ENCODE measurements around the gene KEAP1. TPM values are rescaled to one million over a fixed set of nuclear protein-coding genes. Genes with fewer than 3 reads are reported as not detected.

The KEAP1 gene
- total and polyA plus RNA-seq, 9 of the 15 experiments (the other 6 are each of a cell fraction or from before 2014, with no cell fraction given) = 2.1 to 95.6 (median 64.3) TPM

- TF ChIP-seq ETS1 (conservative IDR thresholded peaks at IDR 0.05; ENCODE audit: control insufficient read depth, low read depth, low read length) (no peak; the same call in 1 of the 2 replicates), FOXA1 (IDR thresholded peaks at IDR 0.05; ENCODE audit: borderline replicate concordance) (no peak), SIN3A (IDR thresholded peaks at IDR 0.05; ENCODE audit: borderline replicate concordance in 2 of 2, control insufficient read depth in 1 of 2, low read depth in 2 of 2, low read length in 2 of 2) (peak in 1 of 2 experiments; percentile 40; a peak in 1 of 4 replicates), RBM34 (IDR thresholded peaks at IDR 0.05; ENCODE audit: borderline replicate concordance, insufficient read depth, low read length) (no peak), ZNF184 (CRISPR knock-in tag; IDR thresholded peaks at IDR 0.05) (no peak)
Observed at GRCh38 chr19:10544753-10545251, 41.6 kb upstream of the KEAP1 start (continued).

GRCh38 chr19:10544242-10544752 lies 41.1 kb upstream of the KEAP1 start:
- Histone ChIP-seq H3K27ac (ENCODE audit: extremely low read depth, low read depth, low read length) (peak overlapping the region; percentile 90), H3K4me2 (ENCODE audit: insufficient read depth, low read length) (peak overlapping the region; percentile 87), H3K36me3 (ENCODE audit: control insufficient read depth, insufficient read depth, low read length) (peaks cover 32% of the 10 kb centered on the region), H3K9me3 (replicated peaks; ENCODE audit: control insufficient read depth, insufficient read depth, low read depth, low read length) (no peaks in the 10 kb centered on the region), H4K20me1 (replicated peaks; ENCODE audit: control insufficient read depth, insufficient read depth, low read length) (peaks cover 4% of the 10 kb centered on the region), H3K9me1 (ENCODE audit: control insufficient read depth, insufficient read depth, low read length) (no peaks in the 10 kb centered on the region), H2AFZ (ENCODE audit: low read depth, low read length) (peak overlapping the region; percentile 87; the same call in 1 of the 2 replicates), H3K4me1 (replicated peaks in 1 of 2; ENCODE audit: control insufficient read depth in 2 of 2, insufficient read depth in 2 of 2, low read length in 2 of 2) (peaks cover 6 to 43% of the 10 kb centered on the region in 2 experiments; a peak in 4 of 5 replicates), H3K9ac (ENCODE audit: insufficient read depth in 1 of 2, low read depth in 2 of 2, low read length in 2 of 2) (peak overlapping the region; percentile 97), H3K79me2 (ENCODE audit: control insufficient read depth, insufficient read depth, low read length) (peaks cover 32% of the 10 kb centered on the region), H3K27me3 (ENCODE audit: control insufficient read depth in 2 of 2, insufficient read depth in 2 of 2, low read length in 2 of 2) (no peaks in the 10 kb centered on the region), H3K4me3 (peak overlapping the region; percentile 97)
- DNase-seq (ENCODE audit: extremely low read depth in 1 of 4, low spot score in 3 of 4) (peak; percentile 58 to 68 (median 66)), FAIRE-seq (no peak), ATAC-seq (peak; percentile 63)
- no TSS peak for BruUV-seq (replicated peaks)
- in situ Hi-C loops (cut with MboI) = no loop called here
- intact Hi-C loops (cut with micrococcal nuclease) = loop anchor here (5.0 kb wide), 2 partner anchors 37 to 38 kb away; no protein-coding TSS in a partner anchor
- ChIA-PET CTCF (ENCODE audit: low intra/inter-chr PET ratio) (no interaction called here), POLR2A (interaction anchor here (1.8 kb wide), 1 partner anchor 12 kb away, joined by 12 read pairs; no protein-coding TSS in a partner anchor)
- WGBS (ENCODE audit: insufficient coverage, low coverage, missing lambda C conversion rate) = 2% methylated on average over 22 of the region's 22 CpGs
- TF ChIP-seq FOXM1 (IDR thresholded peaks at IDR 0.05; ENCODE audit: low read depth) = 0 out of 2 replicates have a peak, but pooled peaks have one; percentile 31
- TF ChIP-seq FOXM1 (CRISPR knock-in tag; IDR thresholded peaks at IDR 0.05; ENCODE audit: low read depth) = no peak
- TF ChIP-seq MECOM (CRISPR knock-in tag; IDR thresholded peaks at IDR 0.05) = 0 out of 2 replicates have a peak, but pooled peaks have one; percentile 49
- TF ChIP-seq NELFE (IDR thresholded peaks at IDR 0.05; ENCODE audit: insufficient read depth, insufficient read length) = no peak
- TF ChIP-seq CHD4 (IDR thresholded peaks at IDR 0.05; ENCODE audit: insufficient read depth, insufficient replicate concordance, low read depth, low read length, poor library complexity, severe bottlenecking) = peak; percentile 88
- TF ChIP-seq KLF10 (CRISPR knock-in tag; IDR thresholded peaks at IDR 0.05) = 0 out of 2 replicates have a peak, but pooled peaks have one; percentile 46
- TF ChIP-seq STAT5B (CRISPR knock-in tag; IDR thresholded peaks at IDR 0.05) = no peak
- TF ChIP-seq BRD9 (IDR thresholded peaks at IDR 0.05; ENCODE audit: low read depth, partially characterized antibody) = peak; percentile 25

Data from K562 (cell line).